SK-N-SH (cell line): Measurements from ENCODE around the gene CST3. TPM values are rescaled to one million over a fixed set of nuclear protein-coding genes. Genes with fewer than 3 reads are reported as not detected.

Source experiments
- CHD2 ChIP-seq: fragments of 150-350 bp; IDR thresholded peaks from 2 replicates; pipeline ENCODE4 v1.6.1; 2018; ENCODE audit warnings: low read length; ENCODE audit not compliant: partially characterized antibody
- JUND ChIP-seq: IDR thresholded peaks from 2 replicates; pipeline ENCODE4 v1.4.0; 2012
- RAD21 ChIP-seq: IDR thresholded peaks from 2 replicates; pipeline ENCODE4 v1.6.1; 2012; ENCODE audit warnings: mild to moderate bottlenecking, low read length
- REST ChIP-seq: IDR thresholded peaks from 2 replicates; pipeline ENCODE4 v1.6.1; 2012; ENCODE audit warnings: mild to moderate bottlenecking, low read depth, low read length, moderate library complexity
- polyA plus RNA-seq, 3 experiments: library from polyadenylated mRNA; depleted of rRNA; stranded (reverse); fragments of >200 nt; gene quantifications; 2 replicates each; pipeline ENCODE4 v1.2.3, GENCODE V29; 2012

Gene CST3
- polyA plus RNA-seq, 1 of the 3 experiments (the other 2 are of a cell fraction): 428 TPM

- no peak for TF ChIP-seq REST
- TF ChIP-seq JUND: no peak
- no peak for TF ChIP-seq CHD2
- TF ChIP-seq RAD21: no peak
- TF ChIP-seq, all 33 proteins: peak for 0
Measured at GRCh38 chr20:23584434-23585199, 53.1 kb downstream of the CST3 start (continued).

Other genes with a start within 250 kb of the CST3 start
- gene NAPB, start 216.5 kb downstream of the CST3 start, polyA plus RNA-seq (2012; rRNA removed): 3.0 and 5.9 TPM in 2 replicates
- gene CSTL1, start 198.3 kb downstream of the CST3 start, polyA plus RNA-seq (2012; rRNA removed): not detected in 2 replicates
- gene CST11, start 185.1 kb downstream of the CST3 start, polyA plus RNA-seq (2012; rRNA removed): not detected in 2 replicates
- not detected in 2 replicates for gene CST8, start 146.8 kb downstream of the CST3 start, polyA plus RNA-seq (2012; rRNA removed)
- gene CST9L, start 69.5 kb downstream of the CST3 start, polyA plus RNA-seq (2012; rRNA removed): not detected in 2 replicates
- not detected in 2 replicates for gene CST9, start 32.0 kb downstream of the CST3 start, polyA plus RNA-seq (2012; rRNA removed)
- not detected in 2 replicates for gene CST4, start 51.1 kb upstream of the CST3 start, polyA plus RNA-seq (2012; rRNA removed)
- gene CST1, start 113.0 kb upstream of the CST3 start, polyA plus RNA-seq (2012; rRNA removed): not detected in 2 replicates
- not detected in 2 replicates for gene CST2, start 188.8 kb upstream of the CST3 start, polyA plus RNA-seq (2012; rRNA removed)
- gene CST5, start 241.8 kb upstream of the CST3 start, polyA plus RNA-seq (2012; rRNA removed): not detected in 2 replicates